ENCODE measurements around the gene PJVK. TPM values are rescaled to one million over a fixed set of nuclear protein-coding genes. Genes with fewer than 3 reads are reported as not detected.
"Not testable (repeated sequence)": the region's sequence is repeated elsewhere in the genome, so short reads cannot be mapped to it uniquely, and the experiment has no call there.

PJVK gene
- total RNA-seq, 2 experiments from 2014 or later: 3.2 to 4.6 TPM

DNA sequence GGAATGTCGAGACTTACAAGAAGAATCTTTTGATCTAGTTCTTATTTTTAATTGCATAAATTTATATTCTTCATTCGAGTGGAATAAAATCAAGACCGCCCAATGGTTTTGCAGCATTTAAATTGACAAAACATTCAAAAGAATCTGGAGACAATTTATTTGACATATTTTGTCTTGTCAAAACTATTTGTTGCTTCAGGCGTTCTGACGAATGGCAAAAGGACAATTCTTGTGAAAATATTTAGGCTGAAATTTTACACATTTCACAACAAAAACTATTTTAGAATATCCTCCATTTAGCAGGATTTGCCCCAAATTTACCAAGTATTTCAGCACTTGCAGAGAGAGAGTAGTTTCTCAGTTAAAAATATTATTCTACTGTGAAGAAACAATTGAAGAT, 41.9 kb upstream of the PJVK start:
- TF ChIP-seq, protein P1, sequence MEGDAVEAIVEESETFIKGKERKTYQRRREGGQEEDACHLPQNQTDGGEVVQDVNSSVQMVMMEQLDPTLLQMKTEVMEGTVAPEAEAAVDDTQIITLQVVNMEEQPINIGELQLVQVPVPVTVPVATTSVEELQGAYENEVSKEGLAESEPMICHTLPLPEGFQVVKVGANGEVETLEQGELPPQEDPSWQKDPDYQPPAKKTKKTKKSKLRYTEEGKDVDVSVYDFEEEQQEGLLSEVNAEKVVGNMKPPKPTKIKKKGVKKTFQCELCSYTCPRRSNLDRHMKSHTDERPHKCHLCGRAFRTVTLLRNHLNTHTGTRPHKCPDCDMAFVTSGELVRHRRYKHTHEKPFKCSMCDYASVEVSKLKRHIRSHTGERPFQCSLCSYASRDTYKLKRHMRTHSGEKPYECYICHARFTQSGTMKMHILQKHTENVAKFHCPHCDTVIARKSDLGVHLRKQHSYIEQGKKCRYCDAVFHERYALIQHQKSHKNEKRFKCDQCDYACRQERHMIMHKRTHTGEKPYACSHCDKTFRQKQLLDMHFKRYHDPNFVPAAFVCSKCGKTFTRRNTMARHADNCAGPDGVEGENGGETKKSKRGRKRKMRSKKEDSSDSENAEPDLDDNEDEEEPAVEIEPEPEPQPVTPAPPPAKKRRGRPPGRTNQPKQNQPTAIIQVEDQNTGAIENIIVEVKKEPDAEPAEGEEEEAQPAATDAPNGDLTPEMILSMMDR (IDR thresholded peaks at IDR 0.05): no peak
- no peak for DNase-seq
- H3K9me3 Mint-ChIP-seq: no peaks in the 10 kb centered on the region
- ChIA-PET CTCF (interaction anchor here (1.3 kb wide), 1 partner anchor 9 kb away, joined by 3 read pairs; no protein-coding TSS in a partner anchor), POLR2A (no interaction called here)
- intact Hi-C loops (cut with micrococcal nuclease): no loop called here
- H3K4me1 Mint-ChIP-seq (ENCODE audit: low read depth): peaks cover 4% of the 10 kb centered on the region
- ATAC-seq: no peak
- no peak overlapping the region for H3K4me3 Mint-ChIP-seq
- H3K27me3 Mint-ChIP-seq: no peaks in the 10 kb centered on the region
- no peak overlapping the region for H3K27ac Mint-ChIP-seq
- no peaks in the 10 kb centered on the region for H3K36me3 Mint-ChIP-seq (ENCODE audit: low read depth)

DNA sequence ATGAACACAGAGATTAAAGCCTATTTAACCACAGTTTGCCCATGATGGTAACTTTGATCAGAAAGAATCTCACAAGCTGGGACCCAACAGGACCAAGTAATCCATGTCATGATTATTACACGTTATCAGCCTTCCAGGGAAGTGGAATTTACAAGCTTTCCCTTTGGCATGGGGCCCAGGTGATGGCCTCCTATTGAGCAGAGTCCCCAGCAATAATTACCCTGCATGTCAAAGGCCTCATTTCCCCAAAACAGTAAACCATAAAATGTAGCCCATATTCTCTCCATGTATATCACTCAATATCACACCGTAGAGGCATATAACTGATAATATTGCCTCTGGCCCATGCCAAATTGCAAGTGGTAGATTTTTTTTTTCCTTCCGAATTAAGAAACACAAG, 39.1 kb upstream of the PJVK start:
- TF ChIP-seq, protein P1 (IDR thresholded peaks at IDR 0.05): no peak
- Mint-ChIP-seq H3K36me3 (ENCODE audit: low read depth) (no peaks in the 10 kb centered on the region), H3K9me3 (no peaks in the 10 kb centered on the region), H3K4me1 (ENCODE audit: low read depth) (peaks cover 9% of the 10 kb centered on the region), H3K4me3 (no peak overlapping the region), H3K27me3 (no peaks in the 10 kb centered on the region), H3K27ac (no peak overlapping the region)
- intact Hi-C loops (cut with micrococcal nuclease): no loop called here
- ChIA-PET CTCF (interaction anchor here (1.2 to 9.3 kb wide), 4 partner anchors 8 to 300 kb away, joined by 4 to 154 read pairs (median 44); partner anchors contain the start of genes PJVK, PRKRA and RBM45), POLR2A (no interaction called here)
- DNase-seq (no peak), ATAC-seq (no peak)

DNA sequence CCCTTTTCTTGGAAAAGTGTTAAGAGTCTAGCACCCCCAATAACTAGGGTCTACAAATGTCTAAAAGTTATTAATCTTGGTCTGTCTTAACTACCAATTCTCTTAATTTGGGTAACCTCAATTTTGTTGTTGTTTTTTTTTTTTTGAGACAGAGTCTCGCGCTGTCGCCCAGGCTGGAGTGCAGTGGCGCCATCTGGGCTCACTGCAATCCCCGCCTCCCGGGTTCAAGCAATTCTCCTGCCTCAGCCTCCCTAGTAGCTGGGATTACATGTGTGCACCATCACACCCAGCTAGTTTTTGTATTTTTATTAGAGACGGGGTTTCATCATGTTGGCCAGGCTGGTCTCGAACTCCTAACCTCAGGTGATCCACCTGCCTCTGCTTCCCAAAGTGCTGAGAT, 38.7 kb upstream of the PJVK start:
- H3K27ac Mint-ChIP-seq; intact Hi-C loops (cut with micrococcal nuclease); H3K36me3 Mint-ChIP-seq (ENCODE audit: low read depth); ATAC-seq; H3K4me1 Mint-ChIP-seq (ENCODE audit: low read depth); DNase-seq; H3K27me3 Mint-ChIP-seq; H3K9me3 Mint-ChIP-seq: not testable (repeated sequence)
- peak overlapping the region; percentile 81 for H3K4me3 Mint-ChIP-seq
- ChIA-PET POLR2A (interaction anchor here (1.1 to 4.8 kb wide), 4 partner anchors 8 to 301 kb away, joined by 4 to 37 read pairs (median 14); partner anchors contain the start of genes PJVK, PRKRA and RBM45), CTCF (interaction anchor here (1.2 to 9.3 kb wide), 5 partner anchors 9 to 301 kb away, joined by 3 to 154 read pairs (median 34); partner anchors contain the start of genes PJVK, PRKRA and RBM45)

DNA sequence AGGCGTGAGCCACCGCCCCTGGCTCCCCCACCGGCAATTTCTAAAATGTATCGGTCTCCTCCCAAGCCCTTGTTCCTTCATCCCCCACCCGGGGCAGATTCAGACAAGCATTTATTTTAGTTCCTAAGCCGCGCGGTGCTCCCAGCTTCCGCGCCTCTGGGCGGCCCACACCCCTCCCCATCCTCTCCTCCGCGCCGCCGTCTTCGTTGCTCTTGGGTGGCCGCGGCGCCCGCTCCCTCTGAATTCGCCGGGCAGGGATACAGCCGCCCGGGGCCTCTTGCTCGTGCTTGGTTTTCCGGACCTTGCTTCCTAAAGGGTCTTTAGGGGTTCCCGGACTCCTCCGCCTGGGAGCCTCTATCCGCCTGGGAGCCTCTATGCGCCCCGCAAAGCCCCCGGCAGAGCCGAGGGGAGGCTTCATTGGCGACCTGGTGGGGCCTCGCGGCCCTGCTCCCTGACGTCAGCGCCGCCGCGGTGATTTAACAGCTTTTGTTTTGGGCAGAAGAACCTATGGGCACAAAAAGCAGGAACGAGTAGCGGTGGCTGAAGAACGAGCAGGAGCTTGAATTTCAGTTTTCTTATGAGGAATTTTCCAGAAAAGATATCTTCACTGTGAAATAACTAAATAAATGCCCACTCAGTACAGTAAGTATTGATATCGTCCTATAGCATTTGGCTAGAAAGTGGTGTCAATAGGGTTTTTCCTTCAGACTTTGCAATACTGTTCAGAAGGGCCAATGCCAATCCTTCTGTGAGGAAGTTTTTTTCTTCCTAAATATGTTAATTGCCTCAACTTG, 37.5 kb upstream of the PJVK start:
- ChIA-PET POLR2A (interaction anchor here (0.7 to 4.8 kb wide), 7 partner anchors 9 to 305 kb away, joined by 3 to 37 read pairs (median 5); partner anchors contain the start of genes PJVK, PLEKHA3, PRKRA and RBM45), CTCF (interaction anchor here (0.6 to 9.3 kb wide), 20 partner anchors 10 to 302 kb away, joined by 3 to 154 read pairs (median 8); partner anchors contain the start of genes PJVK, PRKRA and RBM45)
- intact Hi-C loops (cut with micrococcal nuclease): loop anchor here (2.0 kb wide), 1 partner anchor 305 kb away; no protein-coding TSS in a partner anchor
- H3K27me3 Mint-ChIP-seq: no peaks in the 10 kb centered on the region
- peak overlapping the region; percentile 95 for H3K27ac Mint-ChIP-seq
- H3K4me3 Mint-ChIP-seq: peak overlapping the region; percentile 81
- H3K9me3 Mint-ChIP-seq: no peaks in the 10 kb centered on the region
- DNase-seq (peak; percentile 89), ATAC-seq (peak; percentile 75)
- H3K36me3 Mint-ChIP-seq (ENCODE audit: low read depth): no peaks in the 10 kb centered on the region
- peaks cover 9% of the 10 kb centered on the region for H3K4me1 Mint-ChIP-seq (ENCODE audit: low read depth)
- TF ChIP-seq, protein P1 (IDR thresholded peaks at IDR 0.05): no peak

DNA sequence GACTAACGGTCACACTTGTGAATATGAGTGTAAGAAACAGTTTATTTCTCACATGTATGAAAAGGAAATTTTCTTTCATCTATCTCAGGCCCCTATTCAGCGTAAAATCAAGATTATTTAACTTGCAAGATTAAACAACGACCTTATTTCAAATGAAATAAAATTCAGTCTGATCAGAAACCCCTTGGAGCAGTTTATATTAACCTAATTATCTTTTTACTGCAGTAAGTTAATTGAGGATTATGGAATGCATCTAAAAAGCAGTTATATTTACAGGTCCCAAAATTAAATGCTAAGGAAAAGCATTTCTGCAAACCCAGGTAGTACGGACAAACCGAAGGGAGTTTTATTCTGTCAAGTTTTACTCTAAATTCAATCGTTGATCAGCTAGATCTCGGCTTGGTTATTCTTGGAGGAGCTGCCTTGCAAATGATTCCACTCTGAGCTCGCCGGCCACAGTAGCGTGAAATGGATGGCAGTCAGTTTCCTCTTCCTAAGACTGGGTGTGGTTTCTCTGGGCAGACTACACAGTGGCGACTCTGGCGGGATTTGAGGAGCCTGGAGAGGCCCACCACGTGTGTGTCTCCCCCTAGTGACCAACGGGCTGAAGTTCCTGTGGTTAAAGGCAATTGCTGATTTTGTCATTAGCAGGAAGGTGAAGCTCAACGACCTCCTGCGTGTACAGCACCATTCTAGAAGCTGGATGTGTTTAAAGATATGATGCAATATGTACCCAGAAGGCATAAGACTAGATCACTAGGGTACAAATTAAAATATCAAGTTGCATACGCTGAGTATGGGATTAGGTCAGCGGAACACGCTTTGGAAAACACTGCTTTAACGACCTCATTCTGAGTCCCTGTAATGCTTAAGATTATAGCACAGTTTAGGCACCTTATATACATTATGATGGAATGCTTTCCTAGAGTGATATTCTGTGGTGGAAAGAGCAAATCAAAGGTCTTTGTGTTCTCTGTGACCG, 36.6 kb upstream of the PJVK start:
- ChIA-PET POLR2A (interaction anchor here (0.6 to 4.8 kb wide), 9 partner anchors 10 to 358 kb away, joined by 3 to 37 read pairs (median 4); partner anchors contain the start of genes PJVK, PLEKHA3, PRKRA and RBM45), CTCF (interaction anchor here (0.6 to 9.3 kb wide), 35 partner anchors 9 to 303 kb away, joined by 3 to 154 read pairs (median 4); partner anchors contain the start of genes PJVK, PRKRA and RBM45)
- intact Hi-C loops (cut with micrococcal nuclease): loop anchor here (2.0 kb wide), 1 partner anchor 306 kb away; no protein-coding TSS in a partner anchor
- DNase-seq (peak; percentile 92), ATAC-seq (peak; percentile 83)
- no peaks in the 10 kb centered on the region for H3K9me3 Mint-ChIP-seq
- no peaks in the 10 kb centered on the region for H3K36me3 Mint-ChIP-seq (ENCODE audit: low read depth)
- TF ChIP-seq, protein P1 (IDR thresholded peaks at IDR 0.05): peak; percentile 88
- H3K4me1 Mint-ChIP-seq (ENCODE audit: low read depth): peaks cover 9% of the 10 kb centered on the region
- peak overlapping the region; percentile 81 for H3K4me3 Mint-ChIP-seq
- H3K27ac Mint-ChIP-seq: peak overlapping the region; percentile 95
- H3K27me3 Mint-ChIP-seq: no peaks in the 10 kb centered on the region

Measured in activated CD8-positive, alpha-beta T cell treated with anti-CD3 and anti-CD28 coated beads for 36 hours (primary cell).